ENCODE results near the gene GPC6.

The GPC6 gene

DNA sequence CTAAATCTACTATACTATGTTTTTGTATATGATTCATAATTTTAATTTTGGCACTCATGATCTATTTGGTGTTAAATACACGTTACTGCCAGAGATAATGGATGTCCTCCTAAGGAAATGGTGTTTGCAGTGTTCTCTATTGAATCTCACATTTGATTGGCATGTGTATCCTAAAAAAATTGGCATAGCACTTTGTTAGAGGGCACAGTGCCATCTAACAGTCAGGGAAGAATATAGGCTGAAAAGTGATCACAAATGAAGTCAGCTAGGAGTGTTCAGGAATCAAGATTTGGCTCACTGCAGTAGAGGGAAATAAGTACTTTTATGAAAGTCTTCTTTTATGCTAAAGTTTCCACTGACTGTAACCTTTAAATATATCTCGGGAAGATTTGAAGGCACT lies 624.6 kb downstream of the GPC6 start:
- no peak for DNase-seq (ENCODE audit: low spot score)

DNA sequence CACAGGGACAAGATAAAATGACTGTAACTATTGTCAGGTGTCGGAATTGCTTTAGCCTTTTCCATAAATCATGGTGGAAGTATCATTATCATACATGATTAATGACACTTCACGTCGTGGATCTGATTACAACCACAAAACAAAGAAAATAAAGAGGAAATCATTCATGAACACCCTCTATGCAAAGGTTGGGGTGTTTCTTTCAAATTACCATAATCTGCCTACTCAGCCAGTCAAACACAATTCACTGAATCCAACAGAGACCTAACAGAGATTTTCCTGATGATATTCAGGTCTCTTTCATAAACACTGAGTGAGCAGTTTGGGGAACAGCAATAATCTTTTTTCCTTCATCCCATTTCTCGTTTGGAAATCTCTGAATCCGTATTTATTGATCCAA lies 627.3 kb downstream of the GPC6 start:
- no peak for DNase-seq (ENCODE audit: low spot score)

DNA sequence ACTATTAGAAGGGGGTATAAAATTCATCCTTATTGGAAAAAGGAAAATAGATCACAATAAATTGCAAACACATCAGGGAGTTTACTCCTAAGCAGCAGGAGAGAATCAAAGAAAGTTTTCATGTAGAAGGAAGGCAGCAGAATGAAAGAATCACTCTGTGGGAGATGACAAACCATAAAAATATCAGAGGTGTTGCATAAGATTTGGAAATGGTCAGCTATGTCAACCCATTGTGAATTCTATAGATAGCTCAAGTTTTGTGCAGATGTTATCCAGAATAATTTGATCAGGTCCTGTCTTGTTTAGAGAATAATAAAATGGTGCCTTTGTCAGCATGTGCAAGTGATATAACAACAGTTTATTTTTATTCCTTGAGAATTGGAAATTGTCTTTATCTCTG lies 630.5 kb downstream of the GPC6 start:
- DNase-seq (ENCODE audit: low spot score) = no peak

DNA sequence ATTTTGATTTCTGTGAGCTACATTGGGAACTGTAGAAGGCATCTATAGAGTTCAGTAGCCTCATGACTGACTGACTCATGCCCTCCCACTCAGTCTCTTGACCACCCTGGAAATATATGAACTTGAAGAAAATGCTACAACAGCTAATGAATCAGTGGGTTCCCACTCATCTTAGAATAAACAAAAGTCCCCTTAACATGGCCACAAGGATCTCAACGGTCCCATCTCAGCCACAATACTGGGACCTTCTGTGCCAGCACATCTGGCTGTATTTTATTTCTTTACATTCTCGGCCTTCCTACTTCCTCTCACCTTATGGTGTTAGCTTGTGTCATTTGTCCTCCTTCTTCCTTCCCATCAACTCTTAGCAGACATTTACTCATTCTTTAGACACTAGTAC lies 633.1 kb downstream of the GPC6 start:
- DNase-seq (ENCODE audit: low spot score) = no peak

DNA sequence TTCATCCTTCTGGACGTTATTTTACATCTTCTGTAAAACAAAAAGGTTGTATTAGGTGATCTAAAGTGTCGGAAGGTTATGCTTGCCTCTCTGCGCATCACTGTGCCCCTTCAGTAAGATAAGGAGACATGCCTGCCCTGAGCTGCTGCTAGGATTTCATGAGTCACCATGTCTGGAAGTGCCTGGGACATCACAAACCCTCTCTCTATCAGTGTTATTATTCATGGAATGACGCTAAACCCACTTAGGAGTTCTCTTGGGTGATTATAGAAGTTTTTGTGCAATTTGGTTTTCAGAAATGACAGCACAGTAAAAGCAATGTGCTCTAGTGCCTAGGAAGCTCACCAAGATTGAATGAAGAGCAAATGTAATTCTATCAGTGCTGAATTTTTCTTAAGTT lies 635.2 kb downstream of the GPC6 start:
- DNase-seq (ENCODE audit: low spot score) = no peak

DNA sequence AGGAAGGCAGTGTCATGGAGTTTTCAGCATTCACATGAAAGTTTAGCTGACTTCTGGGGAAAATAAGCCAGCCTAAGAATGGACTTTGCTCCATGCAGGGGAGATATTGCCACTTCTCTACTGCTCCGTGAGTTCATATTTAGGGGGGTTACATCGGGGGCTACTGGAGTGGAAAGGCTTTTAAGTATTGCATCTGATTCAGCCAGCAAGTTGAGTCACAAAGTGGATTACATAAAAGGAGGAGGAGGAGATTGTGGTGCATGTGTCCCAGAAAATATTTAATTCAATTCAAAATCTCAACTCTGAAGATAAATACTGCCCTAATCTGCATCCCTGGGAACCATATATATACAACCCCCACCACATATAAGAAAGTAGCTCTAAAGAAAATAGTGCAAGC lies 635.7 kb downstream of the GPC6 start:
- DNase-seq (ENCODE audit: low spot score) = no peak

DNA sequence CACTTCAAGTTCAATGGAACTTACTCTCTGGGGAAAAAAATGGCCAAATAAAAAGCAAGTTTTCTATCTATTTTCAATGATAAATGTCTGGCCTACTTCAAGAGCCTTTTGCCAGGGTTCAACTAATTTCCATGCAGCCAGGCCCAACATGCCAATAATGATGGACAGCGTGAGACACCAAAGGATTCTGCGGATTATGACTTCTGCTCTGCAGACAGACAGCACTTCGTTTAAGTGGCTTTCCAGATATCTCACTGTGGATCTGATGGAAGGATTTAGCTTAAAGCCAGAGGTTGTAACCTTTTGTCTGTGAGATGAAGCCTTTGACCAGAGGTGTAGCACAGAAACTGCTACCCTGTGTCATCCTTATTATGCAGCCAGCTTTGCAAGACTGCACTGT lies 638.6 kb downstream of the GPC6 start:
- no peak for DNase-seq (ENCODE audit: low spot score)

DNA sequence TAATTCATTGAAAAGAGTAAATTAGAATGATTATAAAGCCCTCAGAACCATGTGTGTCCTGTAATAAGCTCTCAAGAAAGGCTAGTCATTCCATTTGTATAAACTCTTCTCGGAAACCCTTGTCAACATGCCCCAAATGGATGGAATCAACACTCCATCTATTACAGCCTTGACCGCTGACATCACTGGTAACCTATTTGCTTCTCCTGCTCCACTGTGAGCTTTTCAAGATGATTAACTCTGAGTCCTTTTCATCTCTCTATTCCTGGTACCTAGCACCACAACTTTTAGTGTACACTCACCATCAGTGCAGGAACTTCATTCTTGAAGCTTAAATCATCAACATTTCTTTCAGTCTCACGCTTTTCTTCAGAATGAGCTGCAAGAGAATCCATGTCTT lies 640.9 kb downstream of the GPC6 start:
- no peak for DNase-seq (ENCODE audit: low spot score)

DNA sequence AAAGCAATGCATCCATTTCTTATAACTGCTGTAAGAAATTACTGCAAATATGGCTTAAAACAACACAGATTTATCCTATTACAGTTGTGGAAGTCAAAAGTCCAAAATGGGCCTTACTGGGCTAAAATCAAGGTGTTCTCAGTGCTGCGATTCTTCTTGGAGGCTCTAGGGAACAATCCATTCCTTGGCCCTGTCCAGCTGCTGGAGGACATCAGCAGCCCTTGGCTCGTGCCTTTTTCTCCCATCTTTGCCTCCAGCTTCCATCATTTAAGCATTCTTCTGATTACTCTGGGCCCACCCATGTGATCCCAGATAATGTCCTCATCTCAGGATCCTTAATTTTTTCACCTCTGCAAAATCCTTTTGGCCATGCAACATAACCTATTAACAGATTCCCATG lies 645.8 kb downstream of the GPC6 start:
- no peak for DNase-seq (ENCODE audit: low spot score)

DNA sequence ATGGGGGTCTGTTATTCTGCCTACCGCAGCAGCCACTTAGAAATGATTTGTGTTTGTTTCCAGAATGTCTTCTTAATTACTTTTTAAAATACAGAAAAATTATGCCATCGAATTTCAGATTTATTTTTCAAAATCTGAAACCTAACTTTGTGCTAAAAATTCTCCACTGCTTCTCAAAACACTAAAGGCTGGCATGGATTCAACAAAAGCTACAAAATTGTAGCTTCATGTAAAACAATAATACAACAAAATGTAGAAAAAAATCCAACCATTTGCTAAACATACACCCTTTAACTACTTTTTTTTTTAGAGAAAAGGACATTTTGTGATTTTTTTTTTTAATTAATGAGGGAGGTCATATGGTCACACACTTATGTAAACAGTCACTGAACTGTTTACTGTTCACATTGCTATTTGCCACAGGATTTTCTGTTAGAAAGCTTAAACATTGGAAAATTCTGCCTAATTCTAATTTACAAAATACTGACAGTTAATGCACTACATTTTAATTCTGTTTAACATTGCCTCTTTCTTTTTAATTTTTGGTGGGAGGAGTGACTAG lies 646.3 kb downstream of the GPC6 start:
- DNase-seq (ENCODE audit: low spot score) = no peak

DNA sequence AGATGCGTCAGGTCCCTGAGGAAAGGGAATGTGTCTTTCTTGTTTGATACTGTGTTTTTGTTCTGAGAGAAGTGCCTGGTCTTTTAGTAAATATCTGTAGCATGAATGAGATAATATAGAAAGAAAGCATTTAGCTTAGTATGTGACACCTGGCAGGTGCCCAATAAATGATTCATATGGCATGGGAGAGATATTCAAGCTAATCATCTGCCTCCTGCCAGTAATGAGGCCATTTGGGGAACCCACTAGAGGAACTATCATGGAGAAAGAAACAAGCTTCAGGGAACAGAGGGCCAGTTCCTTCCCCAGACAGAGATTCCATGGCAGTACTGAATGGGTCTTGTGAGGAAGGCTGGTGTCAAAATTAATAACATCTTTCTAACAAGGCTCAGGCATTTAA lies 648.9 kb downstream of the GPC6 start:
- DNase-seq (ENCODE audit: low spot score) = no peak

DNA sequence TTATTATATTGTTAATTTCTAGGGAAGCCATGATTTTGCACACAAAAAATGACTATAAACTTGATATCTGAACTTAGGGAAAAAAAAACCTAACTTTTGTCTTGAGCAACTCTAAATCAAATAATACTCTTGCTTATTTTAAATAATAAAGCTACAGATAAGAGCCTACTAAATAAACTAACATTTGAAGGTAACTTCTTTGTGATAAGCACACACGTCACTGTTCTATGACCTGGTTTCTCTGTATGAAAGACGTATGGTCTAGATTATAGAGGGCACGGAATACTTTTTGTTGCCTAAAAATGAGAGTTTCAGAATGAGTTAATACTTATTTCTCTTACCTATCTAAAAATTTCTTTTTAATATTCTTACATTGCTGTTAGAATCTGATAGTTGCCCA lies 649.6 kb downstream of the GPC6 start:
- no peak for DNase-seq (ENCODE audit: low spot score)

DNA sequence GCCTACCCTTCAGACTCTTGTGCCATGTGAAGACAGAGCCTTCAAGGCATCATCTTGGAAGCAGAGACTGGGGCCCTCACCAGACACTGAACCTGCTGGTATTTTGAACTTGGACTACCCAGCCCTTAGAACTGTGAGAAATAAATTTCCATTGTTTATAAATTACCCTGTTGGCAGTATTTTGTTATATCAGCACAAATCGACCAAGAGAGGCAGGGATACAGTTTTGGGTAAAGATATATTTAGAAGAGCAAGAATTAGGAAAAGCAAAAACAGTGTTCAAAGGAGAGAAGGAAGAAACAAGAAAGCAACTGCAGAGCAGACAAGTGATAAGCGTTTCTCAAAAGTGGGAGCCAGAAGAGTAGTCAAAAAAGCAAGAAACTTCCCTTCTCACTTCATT lies 652.1 kb downstream of the GPC6 start:
- DNase-seq (ENCODE audit: low spot score) = no peak

DNA sequence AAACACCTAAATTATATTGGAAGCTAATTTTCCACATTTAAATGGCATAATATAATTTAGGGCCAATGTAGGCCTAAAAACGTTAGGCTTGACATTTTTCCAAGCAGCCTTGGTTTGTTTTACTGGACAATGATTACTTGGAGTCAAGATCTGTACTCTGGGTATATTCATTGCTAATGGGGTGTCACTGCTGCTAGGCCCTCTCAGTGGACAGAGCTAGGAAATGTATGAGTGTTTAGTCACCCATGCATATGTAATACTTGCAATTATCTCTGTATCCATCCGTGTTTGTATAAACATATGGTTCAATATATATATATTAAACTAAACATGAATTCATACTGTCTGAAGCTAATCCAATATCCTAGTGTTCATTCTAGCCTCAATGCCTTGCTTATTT lies 654.8 kb downstream of the GPC6 start:
- DNase-seq (ENCODE audit: low spot score) = no peak

DNA sequence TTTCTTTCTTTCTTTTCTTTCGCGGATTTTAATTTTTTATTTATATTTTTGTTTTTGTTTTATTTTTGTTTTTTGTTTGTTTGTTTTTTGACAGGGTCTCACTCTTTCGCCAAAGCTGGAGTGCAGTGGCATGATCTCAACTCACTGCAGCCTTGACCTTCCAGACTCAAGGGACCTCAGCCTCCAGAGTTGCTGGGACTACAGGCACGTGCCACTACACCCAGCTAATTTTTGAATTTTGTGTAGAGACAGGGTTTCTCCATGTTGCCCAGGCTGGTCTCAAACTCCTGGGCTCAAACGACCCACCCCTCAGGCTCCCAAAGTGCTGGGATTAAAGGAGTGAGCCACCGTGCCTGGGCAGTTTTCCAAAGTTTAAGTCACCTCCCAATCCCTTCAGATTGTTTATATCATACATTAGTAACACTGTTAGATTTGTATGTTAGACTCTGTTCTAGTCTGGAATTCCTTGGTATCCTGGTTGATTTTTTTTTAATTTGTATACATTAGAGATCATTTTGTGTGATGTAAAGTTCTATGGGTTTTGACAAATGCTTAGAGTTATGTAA lies 655.6 kb downstream of the GPC6 start:
- DNase-seq (ENCODE audit: low spot score) = no peak

DNA sequence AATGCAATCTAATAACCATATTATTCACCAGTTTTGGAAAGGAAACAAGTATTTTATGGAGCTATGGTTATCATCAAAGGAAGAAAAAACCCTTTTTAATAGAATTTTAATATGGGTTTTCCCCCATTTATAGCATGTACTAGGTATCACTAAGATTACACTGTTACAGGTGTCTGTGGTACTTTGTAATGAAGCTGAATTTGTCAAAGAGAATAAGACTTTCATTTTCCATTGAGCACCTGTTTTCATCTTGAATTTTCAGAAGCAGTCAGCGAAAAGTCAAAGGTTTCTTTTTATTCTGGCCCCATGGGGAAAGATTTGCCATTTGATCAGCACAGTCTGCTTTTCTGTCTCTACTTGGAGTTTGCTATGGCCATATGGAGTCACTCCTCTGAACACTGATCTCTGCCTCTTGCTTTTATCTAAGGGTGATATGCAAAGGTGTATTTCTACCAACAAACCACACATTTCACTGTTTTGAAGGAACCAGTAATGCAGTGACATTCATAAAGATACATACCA lies 662.9 kb downstream of the GPC6 start:
- no peak for DNase-seq (ENCODE audit: low spot score)

DNA sequence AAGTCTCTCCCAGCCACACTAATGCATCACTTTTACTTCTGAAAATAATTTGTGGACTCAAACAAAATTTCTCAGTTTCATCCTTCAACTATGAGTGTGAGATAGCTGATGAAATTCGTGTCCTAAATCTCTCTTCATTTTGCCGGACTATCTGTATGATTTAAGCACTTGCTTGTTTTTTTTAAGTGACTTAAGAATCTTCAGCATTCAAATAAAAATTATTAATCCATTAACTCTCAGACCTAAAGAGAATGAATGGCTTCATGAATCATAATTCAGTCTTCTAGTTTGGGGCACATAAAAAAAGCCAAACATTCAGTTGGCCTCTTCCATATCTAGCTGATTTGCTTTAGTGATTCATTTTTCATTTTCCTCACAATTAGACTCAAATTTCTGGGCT lies 673.4 kb downstream of the GPC6 start:
- DNase-seq (ENCODE audit: low spot score) = no peak

DNA sequence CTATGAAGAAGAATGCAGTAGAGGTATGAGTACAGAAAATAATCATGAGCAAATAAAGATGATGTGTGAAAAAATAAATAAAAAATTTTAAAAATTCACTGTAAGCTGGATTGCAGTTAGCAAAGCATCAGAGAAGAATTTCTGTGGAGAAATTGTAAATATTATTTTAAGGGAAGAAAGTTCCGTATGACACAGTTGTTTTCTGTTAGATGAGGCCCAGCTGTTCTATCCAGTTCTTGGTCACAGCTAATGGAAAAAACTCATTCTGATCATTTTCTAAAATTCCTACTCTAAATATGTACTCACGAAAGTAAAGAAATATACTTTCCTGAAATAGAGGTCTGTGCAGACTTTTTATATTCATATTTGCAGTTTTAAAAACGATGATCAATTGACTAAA lies 674.1 kb downstream of the GPC6 start:
- no peak for DNase-seq (ENCODE audit: low spot score)

DNA sequence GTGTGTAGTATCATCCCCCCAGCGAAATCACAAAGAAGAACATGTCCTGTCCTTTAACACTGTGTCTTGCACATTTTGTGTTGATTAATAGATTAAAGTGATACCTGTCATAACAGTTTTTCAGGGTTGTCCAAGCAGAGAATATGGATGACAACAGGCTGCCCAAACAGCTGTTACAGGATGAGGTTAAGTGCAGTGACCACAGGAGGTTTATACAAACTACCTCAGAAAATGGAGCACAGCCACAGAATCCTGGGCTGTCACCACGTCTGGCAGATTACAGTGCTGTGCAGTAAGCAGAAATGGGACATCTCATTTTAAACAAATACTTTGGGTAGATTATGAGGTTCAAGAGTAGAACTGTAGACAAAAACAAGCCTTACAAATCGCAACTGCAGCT lies 677.3 kb downstream of the GPC6 start:
- no peak for DNase-seq (ENCODE audit: low spot score)

DNA sequence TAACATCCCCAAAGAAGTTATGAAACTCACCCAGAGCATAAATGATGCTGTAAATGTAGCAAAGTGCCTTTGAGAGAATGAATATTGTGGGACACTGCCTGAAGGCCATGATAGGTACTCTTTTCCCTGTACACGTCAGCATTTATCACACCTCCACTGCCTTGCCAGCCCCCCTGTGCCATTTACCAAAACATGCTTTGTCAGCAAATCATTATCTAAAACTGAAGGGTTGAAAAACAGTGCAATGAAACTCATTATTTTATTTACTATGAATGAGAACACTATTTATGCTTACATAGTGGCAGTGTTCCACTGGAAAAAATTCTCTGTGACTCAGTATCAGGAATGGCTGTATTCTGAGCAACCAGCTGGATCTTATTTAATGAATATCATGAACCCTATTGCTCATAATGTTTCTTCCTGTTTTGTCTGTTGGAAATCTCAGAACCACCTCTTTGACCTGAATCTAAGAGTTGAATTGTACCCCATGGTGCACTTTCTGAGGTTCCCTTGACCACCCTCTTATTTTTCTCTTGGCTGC lies 688.7 kb downstream of the GPC6 start:
- DNase-seq (ENCODE audit: low spot score) = no peak

DNA sequence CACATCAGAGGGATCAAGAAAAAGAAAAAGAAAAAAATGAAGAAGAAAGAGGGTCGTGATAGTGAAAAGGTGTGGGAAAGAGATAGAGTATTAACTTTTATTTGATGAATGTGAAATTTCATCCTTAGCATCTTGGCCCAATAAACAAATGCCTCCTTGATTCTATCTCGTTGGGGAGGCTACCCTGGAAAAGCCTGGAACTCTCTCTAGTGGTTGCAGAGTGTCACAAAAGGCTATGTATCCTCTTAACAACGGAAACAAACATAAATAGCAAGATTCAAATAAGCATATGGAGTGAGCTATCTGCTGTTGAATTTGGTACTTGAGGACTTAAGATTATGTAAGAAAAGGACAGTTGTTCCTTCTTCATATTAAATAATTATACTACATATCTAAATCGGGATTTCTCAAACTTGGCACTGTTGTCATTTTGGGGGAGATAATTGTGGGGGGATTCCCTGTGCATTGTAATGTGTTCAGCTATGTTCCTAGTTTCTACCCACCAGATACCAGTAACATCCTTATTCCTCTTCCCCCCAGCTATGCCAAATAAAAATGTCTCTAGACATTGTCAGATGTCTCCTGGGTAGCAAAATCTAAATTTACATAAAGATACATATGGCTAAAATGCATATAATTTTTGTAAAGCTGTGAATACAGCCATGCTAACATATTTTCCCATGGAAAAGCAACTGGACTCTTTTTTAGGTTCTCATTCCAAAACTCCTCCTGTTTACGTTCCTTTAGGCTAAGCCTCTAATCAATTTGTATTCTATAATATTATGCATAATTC lies 695.7 kb downstream of the GPC6 start:
- DNase-seq (ENCODE audit: low spot score) = no peak

DNA sequence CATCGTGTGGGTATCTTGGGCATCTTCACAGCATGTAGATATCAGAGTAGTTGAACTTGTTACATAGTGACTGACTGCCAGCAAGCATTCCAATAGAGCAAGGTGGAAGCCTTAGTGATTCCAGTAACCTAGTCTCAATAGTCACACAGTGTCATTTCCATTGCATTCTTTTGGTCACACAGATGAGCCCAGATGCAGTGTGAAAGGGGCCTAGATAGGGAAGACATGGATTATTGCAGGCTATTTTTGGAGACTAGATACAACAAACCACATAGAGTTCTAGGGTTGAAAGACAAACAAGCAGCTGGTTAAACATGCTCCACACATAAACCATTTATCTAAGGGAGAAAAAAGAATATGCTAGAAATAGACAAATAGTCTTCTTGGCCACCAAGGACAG lies 699.4 kb downstream of the GPC6 start:
- DNase-seq (ENCODE audit: low spot score) = no peak

DNA sequence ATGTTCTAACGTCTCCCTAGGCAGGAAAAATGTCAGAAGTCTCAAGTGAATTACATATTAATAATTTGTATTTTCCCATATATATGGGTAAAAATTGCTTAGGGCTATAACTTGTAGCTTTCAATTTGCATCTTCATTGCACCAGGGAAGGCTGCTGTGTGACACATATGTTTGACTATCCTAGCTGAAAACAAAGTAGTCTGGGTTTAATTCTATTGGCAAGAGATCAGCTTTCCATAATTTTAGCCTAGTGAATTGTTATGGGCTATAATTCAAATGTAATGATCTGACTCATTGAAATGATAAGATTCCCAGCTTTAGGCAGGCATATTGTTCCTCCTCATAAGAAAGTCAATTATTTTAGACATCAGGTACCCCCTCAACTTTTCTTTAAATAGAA lies 699.8 kb downstream of the GPC6 start:
- no peak for DNase-seq (ENCODE audit: low spot score)

All from CD4-positive, alpha-beta T cell treated with Interleukin-15 for 4 hours (primary cell).